ENCODE measurements around the gene ERC2. TPM values are rescaled to one million over a fixed set of nuclear protein-coding genes. Genes with fewer than 3 reads are reported as not detected.

The ERC2 gene
- polyA plus RNA-seq, 1 experiment, result 0.07 TPM

DNA sequence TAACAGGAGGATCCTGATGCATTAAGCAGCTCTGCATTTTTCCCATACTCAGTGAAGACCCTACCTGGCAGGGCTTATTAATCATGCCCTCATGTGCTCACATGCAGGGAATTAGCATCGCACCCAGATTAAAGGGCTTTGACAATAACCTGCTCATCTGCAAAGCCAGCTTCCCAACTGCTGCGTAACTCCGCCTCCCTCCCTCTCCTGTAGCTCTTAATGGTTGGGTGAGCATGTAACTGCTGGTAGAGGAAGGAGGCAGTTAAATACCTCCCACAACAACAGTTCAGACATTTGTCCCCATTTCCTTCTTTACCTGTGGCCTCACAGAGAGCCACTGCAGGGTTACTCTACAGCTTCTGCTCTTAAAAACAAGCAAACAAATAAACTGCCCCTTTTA lies 777.5 kb downstream of the ERC2 start:
- Histone ChIP-seq H3K4me3 (ENCODE audit: low read depth, low read length) (no peak overlapping the region), H3K27me3 (ENCODE audit: control insufficient read depth, insufficient read depth, low read length) (no peaks in the 10 kb centered on the region; the same call in none of the 2 replicates), H3K36me3 (ENCODE audit: control insufficient read depth, insufficient read depth, low read length) (no peaks in the 10 kb centered on the region)
- CTCF ChIA-PET, result interaction anchor here (1.4 kb wide), 1 partner anchor 10 kb away, joined by 4 read pairs; no protein-coding TSS in a partner anchor
- DNase-seq (ENCODE audit: low read depth), result no peak
- TF ChIP-seq, protein P1, sequence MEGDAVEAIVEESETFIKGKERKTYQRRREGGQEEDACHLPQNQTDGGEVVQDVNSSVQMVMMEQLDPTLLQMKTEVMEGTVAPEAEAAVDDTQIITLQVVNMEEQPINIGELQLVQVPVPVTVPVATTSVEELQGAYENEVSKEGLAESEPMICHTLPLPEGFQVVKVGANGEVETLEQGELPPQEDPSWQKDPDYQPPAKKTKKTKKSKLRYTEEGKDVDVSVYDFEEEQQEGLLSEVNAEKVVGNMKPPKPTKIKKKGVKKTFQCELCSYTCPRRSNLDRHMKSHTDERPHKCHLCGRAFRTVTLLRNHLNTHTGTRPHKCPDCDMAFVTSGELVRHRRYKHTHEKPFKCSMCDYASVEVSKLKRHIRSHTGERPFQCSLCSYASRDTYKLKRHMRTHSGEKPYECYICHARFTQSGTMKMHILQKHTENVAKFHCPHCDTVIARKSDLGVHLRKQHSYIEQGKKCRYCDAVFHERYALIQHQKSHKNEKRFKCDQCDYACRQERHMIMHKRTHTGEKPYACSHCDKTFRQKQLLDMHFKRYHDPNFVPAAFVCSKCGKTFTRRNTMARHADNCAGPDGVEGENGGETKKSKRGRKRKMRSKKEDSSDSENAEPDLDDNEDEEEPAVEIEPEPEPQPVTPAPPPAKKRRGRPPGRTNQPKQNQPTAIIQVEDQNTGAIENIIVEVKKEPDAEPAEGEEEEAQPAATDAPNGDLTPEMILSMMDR (IDR thresholded peaks at IDR 0.05; ENCODE audit: insufficient read depth, low read depth, low read length), result no peak
- POLR2A ChIA-PET, result no interaction called here

DNA sequence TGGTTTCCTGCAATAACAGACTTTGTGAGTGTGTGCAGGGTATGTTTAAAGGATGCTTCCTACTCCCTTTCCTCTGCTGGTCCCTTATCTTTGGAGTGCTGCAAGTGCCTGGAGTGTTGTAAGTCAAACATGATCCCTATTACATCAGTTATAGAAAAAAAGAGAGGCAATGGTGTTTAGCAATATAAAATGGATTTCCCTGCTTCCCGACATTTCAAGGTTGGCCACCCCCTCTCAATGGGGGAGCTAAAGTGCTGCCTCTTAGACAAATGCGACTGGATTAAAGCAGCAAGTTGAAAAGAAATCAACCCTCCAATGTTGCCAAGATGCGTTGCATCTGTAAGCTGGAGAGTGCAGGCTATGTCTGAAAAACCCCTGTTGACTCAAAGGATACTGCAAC lies 778.1 kb downstream of the ERC2 start:
- DNase-seq (ENCODE audit: low read depth), result no peak
- no peak overlapping the region for H3K4me3 ChIP-seq (ENCODE audit: low read depth, low read length)
- TF ChIP-seq, protein P1 (IDR thresholded peaks at IDR 0.05; ENCODE audit: insufficient read depth, low read depth, low read length), result no peak
- no peaks in the 10 kb centered on the region; the same call in 1 of the 2 replicates for H3K27me3 ChIP-seq (ENCODE audit: control insufficient read depth, insufficient read depth, low read length)
- ChIA-PET CTCF (interaction anchor here (1.4 kb wide), 1 partner anchor 9 kb away, joined by 4 read pairs; no protein-coding TSS in a partner anchor), POLR2A (no interaction called here)
- no peaks in the 10 kb centered on the region for H3K36me3 ChIP-seq (ENCODE audit: control insufficient read depth, insufficient read depth, low read length)

GRCh38 chr3:55688154-55688553 lies 780.1 kb downstream of the ERC2 start:
- H3K4me3 ChIP-seq (ENCODE audit: low read depth, low read length), result no peak overlapping the region
- CTCF ChIA-PET, result interaction anchor here (0.6 to 0.9 kb wide), 2 partner anchors 12 to 34 kb away, joined by 3 to 4 read pairs; no protein-coding TSS in a partner anchor
- no peaks in the 10 kb centered on the region for H3K36me3 ChIP-seq (ENCODE audit: control insufficient read depth, insufficient read depth, low read length)
- POLR2A ChIA-PET, result no interaction called here
- DNase-seq (ENCODE audit: low read depth), result no peak
- no peaks in the 10 kb centered on the region; the same call in 1 of the 2 replicates for H3K27me3 ChIP-seq (ENCODE audit: control insufficient read depth, insufficient read depth, low read length)
- TF ChIP-seq, protein P1 (IDR thresholded peaks at IDR 0.05; ENCODE audit: insufficient read depth, low read depth, low read length), result no peak

GRCh38 chr3:55687526-55687925 lies 780.7 kb downstream of the ERC2 start:
- ChIA-PET CTCF (interaction anchor here (0.9 kb wide), 1 partner anchor 12 kb away, joined by 3 read pairs; no protein-coding TSS in a partner anchor), POLR2A (no interaction called here)
- DNase-seq (ENCODE audit: low read depth), result no peak
- H3K4me3 ChIP-seq (ENCODE audit: low read depth, low read length), result no peak overlapping the region
- TF ChIP-seq, protein P1 (IDR thresholded peaks at IDR 0.05; ENCODE audit: insufficient read depth, low read depth, low read length), result no peak
- H3K36me3 ChIP-seq (ENCODE audit: control insufficient read depth, insufficient read depth, low read length), result no peaks in the 10 kb centered on the region
- H3K27me3 ChIP-seq (ENCODE audit: control insufficient read depth, insufficient read depth, low read length), result no peaks in the 10 kb centered on the region; the same call in 1 of the 2 replicates

DNA sequence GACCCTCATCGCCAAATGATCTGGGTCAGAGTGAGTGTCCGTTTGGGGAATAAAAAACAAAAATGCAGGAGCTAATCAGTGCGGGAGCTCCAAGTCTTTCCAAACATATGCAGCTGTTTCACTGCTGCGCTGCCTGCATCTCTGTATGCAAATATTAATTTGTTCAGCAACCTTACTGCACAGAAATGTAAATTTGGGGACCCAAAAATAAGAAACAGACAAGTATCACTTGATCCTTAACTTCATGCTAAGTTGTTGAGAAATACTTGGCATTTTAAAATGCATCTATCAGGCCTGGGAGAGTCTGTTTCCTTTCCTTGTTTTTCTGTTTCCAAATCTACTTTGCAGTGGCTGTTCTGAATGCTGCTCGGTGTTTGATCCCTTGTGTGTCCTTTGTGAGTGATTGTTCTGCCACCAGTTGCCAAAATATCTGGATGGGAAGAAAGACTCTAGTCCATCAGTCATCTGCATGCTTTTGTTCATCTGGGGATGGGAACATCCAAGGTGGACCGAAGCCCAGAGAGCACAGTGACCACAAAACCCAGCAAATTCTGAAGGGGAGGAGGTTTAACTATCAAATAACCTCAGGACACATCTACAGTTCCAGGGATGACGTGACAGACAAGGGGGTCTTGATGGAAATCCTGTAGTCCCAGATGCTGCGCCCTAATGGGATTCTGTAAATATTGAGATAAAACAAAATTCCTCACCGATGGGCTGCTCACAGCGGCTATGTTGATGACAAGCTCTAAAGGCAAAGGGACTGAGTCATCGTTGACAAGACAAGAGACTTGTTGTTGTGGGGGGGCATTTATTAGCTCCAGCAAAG lies 781.6 kb downstream of the ERC2 start:
- ChIA-PET POLR2A (no interaction called here), CTCF (no interaction called here)
- H3K36me3 ChIP-seq (ENCODE audit: control insufficient read depth, insufficient read depth, low read length), result no peaks in the 10 kb centered on the region
- no peak for DNase-seq (ENCODE audit: low read depth)
- TF ChIP-seq, protein P1 (IDR thresholded peaks at IDR 0.05; ENCODE audit: insufficient read depth, low read depth, low read length), result no peak
- no peaks in the 10 kb centered on the region; the same call in 1 of the 2 replicates for H3K27me3 ChIP-seq (ENCODE audit: control insufficient read depth, insufficient read depth, low read length)
- no peak overlapping the region for H3K4me3 ChIP-seq (ENCODE audit: low read depth, low read length)
